ENCODE results near the gene TRIM41.

The TRIM41 gene

DNA sequence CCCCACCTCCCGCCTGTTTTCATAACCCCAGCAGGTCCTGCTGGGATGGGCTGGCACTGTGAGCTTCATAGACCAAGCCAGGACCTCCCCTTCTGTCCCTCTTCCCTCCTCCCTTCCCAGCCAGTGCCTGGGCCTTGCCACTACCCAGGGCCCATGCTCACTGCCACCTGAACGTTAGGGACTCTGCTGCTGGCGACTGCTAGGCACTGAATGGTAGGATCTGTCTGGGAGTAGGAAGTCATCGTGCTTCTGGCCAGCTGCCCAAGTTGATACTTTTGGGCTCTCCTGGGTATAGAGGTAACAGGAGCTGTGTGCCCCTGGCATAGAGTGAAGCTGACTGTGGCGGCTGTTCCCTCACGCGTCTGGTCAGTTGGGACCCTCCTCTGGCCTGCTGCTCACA lies 8.4 kb downstream of the TRIM41 start:
- no peak for ATAC-seq
- no peak for TF ChIP-seq ZNF70 (CRISPR knock-in tag; IDR thresholded peaks at IDR 0.05)
- TF ChIP-seq CSDC2 (CRISPR knock-in tag; IDR thresholded peaks at IDR 0.05), result no peak
- no peak for TF ChIP-seq ARNTL (CRISPR knock-in tag; IDR thresholded peaks at IDR 0.05; ENCODE audit: borderline replicate concordance, low read depth)
- TF ChIP-seq ZNF565 (CRISPR knock-in tag; conservative IDR thresholded peaks at IDR 0.05; ENCODE audit: low read depth), result no peak
- TF ChIP-seq TOX (CRISPR knock-in tag; IDR thresholded peaks at IDR 0.05; ENCODE audit: borderline replicate concordance), result no peak
- TF ChIP-seq ZNF8 (CRISPR knock-in tag; IDR thresholded peaks at IDR 0.05), result no peak
- TF ChIP-seq PPARA (CRISPR knock-in tag; IDR thresholded peaks at IDR 0.05; ENCODE audit: borderline replicate concordance), result no peak
- no peak for TF ChIP-seq ESRRG (CRISPR knock-in tag; IDR thresholded peaks at IDR 0.05)
- no peak for TF ChIP-seq GLIS3 (CRISPR knock-in tag; IDR thresholded peaks at IDR 0.05)
- no peak for TF ChIP-seq OSR1 (CRISPR knock-in tag; IDR thresholded peaks at IDR 0.05)
- TF ChIP-seq, protein P1, sequence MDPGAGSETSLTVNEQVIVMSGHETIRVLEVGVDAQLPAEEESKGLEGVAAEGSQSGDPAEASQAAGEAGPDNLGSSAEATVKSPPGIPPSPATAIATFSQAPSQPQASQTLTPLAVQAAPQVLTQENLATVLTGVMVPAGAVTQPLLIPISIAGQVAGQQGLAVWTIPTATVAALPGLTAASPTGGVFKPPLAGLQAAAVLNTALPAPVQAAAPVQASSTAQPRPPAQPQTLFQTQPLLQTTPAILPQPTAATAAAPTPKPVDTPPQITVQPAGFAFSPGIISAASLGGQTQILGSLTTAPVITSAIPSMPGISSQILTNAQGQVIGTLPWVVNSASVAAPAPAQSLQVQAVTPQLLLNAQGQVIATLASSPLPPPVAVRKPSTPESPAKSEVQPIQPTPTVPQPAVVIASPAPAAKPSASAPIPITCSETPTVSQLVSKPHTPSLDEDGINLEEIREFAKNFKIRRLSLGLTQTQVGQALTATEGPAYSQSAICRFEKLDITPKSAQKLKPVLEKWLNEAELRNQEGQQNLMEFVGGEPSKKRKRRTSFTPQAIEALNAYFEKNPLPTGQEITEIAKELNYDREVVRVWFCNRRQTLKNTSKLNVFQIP (CRISPR knock-in tag; IDR thresholded peaks at IDR 0.05; ENCODE audit: borderline replicate concordance, low read depth), result no peak
- no peak for TF ChIP-seq ISL1 (CRISPR knock-in tag; IDR thresholded peaks at IDR 0.05)
- TF ChIP-seq TCF4 (CRISPR knock-in tag; IDR thresholded peaks at IDR 0.05; ENCODE audit: borderline replicate concordance), result no peak
- no peak for TF ChIP-seq ZFP3 (CRISPR knock-in tag; IDR thresholded peaks at IDR 0.05)
- TF ChIP-seq, protein P2, sequence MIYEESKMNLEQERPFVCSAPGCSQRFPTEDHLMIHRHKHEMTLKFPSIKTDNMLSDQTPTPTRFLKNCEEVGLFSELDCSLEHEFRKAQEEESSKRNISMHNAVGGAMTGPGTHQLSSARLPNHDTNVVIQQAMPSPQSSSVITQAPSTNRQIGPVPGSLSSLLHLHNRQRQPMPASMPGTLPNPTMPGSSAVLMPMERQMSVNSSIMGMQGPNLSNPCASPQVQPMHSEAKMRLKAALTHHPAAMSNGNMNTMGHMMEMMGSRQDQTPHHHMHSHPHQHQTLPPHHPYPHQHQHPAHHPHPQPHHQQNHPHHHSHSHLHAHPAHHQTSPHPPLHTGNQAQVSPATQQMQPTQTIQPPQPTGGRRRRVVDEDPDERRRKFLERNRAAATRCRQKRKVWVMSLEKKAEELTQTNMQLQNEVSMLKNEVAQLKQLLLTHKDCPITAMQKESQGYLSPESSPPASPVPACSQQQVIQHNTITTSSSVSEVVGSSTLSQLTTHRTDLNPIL (CRISPR knock-in tag; IDR thresholded peaks at IDR 0.05; ENCODE audit: low read depth), result no peak
- no peak for TF ChIP-seq BACH2 (CRISPR knock-in tag; IDR thresholded peaks at IDR 0.05; ENCODE audit: borderline replicate concordance)
- TF ChIP-seq RARB (CRISPR knock-in tag; IDR thresholded peaks at IDR 0.05), result no peak
- TF ChIP-seq, protein P3, sequence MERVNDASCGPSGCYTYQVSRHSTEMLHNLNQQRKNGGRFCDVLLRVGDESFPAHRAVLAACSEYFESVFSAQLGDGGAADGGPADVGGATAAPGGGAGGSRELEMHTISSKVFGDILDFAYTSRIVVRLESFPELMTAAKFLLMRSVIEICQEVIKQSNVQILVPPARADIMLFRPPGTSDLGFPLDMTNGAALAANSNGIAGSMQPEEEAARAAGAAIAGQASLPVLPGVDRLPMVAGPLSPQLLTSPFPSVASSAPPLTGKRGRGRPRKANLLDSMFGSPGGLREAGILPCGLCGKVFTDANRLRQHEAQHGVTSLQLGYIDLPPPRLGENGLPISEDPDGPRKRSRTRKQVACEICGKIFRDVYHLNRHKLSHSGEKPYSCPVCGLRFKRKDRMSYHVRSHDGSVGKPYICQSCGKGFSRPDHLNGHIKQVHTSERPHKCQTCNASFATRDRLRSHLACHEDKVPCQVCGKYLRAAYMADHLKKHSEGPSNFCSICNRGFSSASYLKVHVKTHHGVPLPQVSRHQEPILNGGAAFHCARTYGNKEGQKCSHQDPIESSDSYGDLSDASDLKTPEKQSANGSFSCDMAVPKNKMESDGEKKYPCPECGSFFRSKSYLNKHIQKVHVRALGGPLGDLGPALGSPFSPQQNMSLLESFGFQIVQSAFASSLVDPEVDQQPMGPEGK (CRISPR knock-in tag; IDR thresholded peaks at IDR 0.05; ENCODE audit: borderline replicate concordance), result no peak

- no peak for ATAC-seq
- TF ChIP-seq TOX (CRISPR knock-in tag; IDR thresholded peaks at IDR 0.05; ENCODE audit: borderline replicate concordance) (no peak), TCF4 (CRISPR knock-in tag; IDR thresholded peaks at IDR 0.05; ENCODE audit: borderline replicate concordance) (no peak), ZFP30 (CRISPR knock-in tag; IDR thresholded peaks at IDR 0.05) (no peak), PPARA (CRISPR knock-in tag; IDR thresholded peaks at IDR 0.05; ENCODE audit: borderline replicate concordance) (no peak), ARNTL (CRISPR knock-in tag; IDR thresholded peaks at IDR 0.05; ENCODE audit: borderline replicate concordance, low read depth) (no peak), SNAI2 (CRISPR knock-in tag; IDR thresholded peaks at IDR 0.05) (no peak), ZC3H10 (CRISPR knock-in tag; IDR thresholded peaks at IDR 0.05) (no peak), GLIS3 (CRISPR knock-in tag; IDR thresholded peaks at IDR 0.05) (no peak), RARB (CRISPR knock-in tag; IDR thresholded peaks at IDR 0.05) (no peak), CSDC2 (CRISPR knock-in tag; IDR thresholded peaks at IDR 0.05) (no peak), ZFP3 (CRISPR knock-in tag; IDR thresholded peaks at IDR 0.05) (no peak), ESRRG (CRISPR knock-in tag; IDR thresholded peaks at IDR 0.05) (no peak), ZNF70 (CRISPR knock-in tag; IDR thresholded peaks at IDR 0.05) (no peak)
- TF ChIP-seq, protein P1 (CRISPR knock-in tag; IDR thresholded peaks at IDR 0.05; ENCODE audit: borderline replicate concordance, low read depth), result no peak
- TF ChIP-seq, protein P2 (CRISPR knock-in tag; IDR thresholded peaks at IDR 0.05; ENCODE audit: low read depth), result no peak
- TF ChIP-seq, protein P3 (CRISPR knock-in tag; IDR thresholded peaks at IDR 0.05; ENCODE audit: borderline replicate concordance), result no peak
- TF ChIP-seq, protein P4, sequence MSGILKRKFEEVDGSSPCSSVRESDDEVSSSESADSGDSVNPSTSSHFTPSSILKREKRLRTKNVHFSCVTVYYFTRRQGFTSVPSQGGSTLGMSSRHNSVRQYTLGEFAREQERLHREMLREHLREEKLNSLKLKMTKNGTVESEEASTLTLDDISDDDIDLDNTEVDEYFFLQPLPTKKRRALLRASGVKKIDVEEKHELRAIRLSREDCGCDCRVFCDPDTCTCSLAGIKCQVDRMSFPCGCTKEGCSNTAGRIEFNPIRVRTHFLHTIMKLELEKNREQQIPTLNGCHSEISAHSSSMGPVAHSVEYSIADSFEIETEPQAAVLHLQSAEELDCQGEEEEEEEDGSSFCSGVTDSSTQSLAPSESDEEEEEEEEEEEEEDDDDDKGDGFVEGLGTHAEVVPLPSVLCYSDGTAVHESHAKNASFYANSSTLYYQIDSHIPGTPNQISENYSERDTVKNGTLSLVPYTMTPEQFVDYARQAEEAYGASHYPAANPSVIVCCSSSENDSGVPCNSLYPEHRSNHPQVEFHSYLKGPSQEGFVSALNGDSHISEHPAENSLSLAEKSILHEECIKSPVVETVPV (CRISPR knock-in tag; IDR thresholded peaks at IDR 0.05), result no peak
These were observed 9.5 kb downstream of the TRIM41 start for GRCh38 chr5:181232593-181232992.

Measured in SK-N-SH treated with all-trans-retinoic acid at 6 μM for 48 hours (cell line).